GM19025 (cell line): ENCODE measurements around the gene NAT16.
"Not testable (repeated sequence)": the region's sequence is repeated elsewhere in the genome, so short reads cannot be mapped to it uniquely, and the experiment has no call there.

Source experiments
- ATAC-seq: cut with Tn5 transposase; IDR thresholded peaks from one replicate; pipeline ENCODE4 v1.9.1; 2021; ENCODE audit warnings: mild to moderate bottlenecking, low read depth, moderate library complexity; ENCODE audit not compliant: unreplicated experiment

The NAT16 gene

GRCh38 chr7:101203740-101204738 is 23.9 kb upstream of the NAT16 start:
- ATAC-seq: not testable (repeated sequence)

- ATAC-seq: no peak
Measured at GRCh38 chr7:101202603-101202918, 22.5 kb upstream of the NAT16 start.

GRCh38 chr7:101201695-101202602 is 21.9 kb upstream of the NAT16 start:
- ATAC-seq: no peak

- ATAC-seq: no peak
Measured at GRCh38 chr7:101200862-101201599, 20.9 kb upstream of the NAT16 start, which contains the start of gene MOGAT3. Gene MOGAT3 (minus strand): TSS chr7:101201036. CDS start chr7:101200854, 182 bp downstream.

GRCh38 chr7:101200504-101200861 is 20.4 kb upstream of the NAT16 start:
- no peak for ATAC-seq

GRCh38 chr7:101199522-101199921 is 19.4 kb upstream of the NAT16 start:
- ATAC-seq: not testable (repeated sequence)

GRCh38 chr7:101198476-101198875 is 18.4 kb upstream of the NAT16 start:
- ATAC-seq: no peak

GRCh38 chr7:101197991-101198390 is 17.9 kb upstream of the NAT16 start:
- ATAC-seq: no peak

GRCh38 chr7:101195884-101196283 is 15.8 kb upstream of the NAT16 start:
- ATAC-seq: no peak

- no peak for ATAC-seq
Measured at GRCh38 chr7:101189109-101189508, 9.0 kb upstream of the NAT16 start.

- no peak for ATAC-seq
Measured at GRCh38 chr7:101186844-101187428, 6.8 kb upstream of the NAT16 start.

- no peak for ATAC-seq
Measured at GRCh38 chr7:101186194-101186593, 6.1 kb upstream of the NAT16 start.

- no peak for ATAC-seq
Measured at GRCh38 chr7:101185258-101185839, 5.3 kb upstream of the NAT16 start.

- ATAC-seq: no peak
Measured at GRCh38 chr7:101179713-101180112, 380 bp downstream of the NAT16 start.

- ATAC-seq: no peak
Measured at GRCh38 chr7:101179117-101179516, 976 bp downstream of the NAT16 start.

GRCh38 chr7:101177644-101178043 is 2.4 kb downstream of the NAT16 start:
- ATAC-seq: no peak

GRCh38 chr7:101175664-101176063 is 4.4 kb downstream of the NAT16 start:
- ATAC-seq: no peak

GRCh38 chr7:101174322-101174854 is 5.7 kb downstream of the NAT16 start:
- ATAC-seq: no peak

GRCh38 chr7:101173752-101174244 is 6.3 kb downstream of the NAT16 start:
- ATAC-seq: no peak
